WTC11 (cell line): ENCODE data around the gene DCBLD2. TPM values are rescaled to one million over a fixed set of nuclear protein-coding genes. Genes with fewer than 3 reads are reported as not detected.

ENCODE experiments used
- ATAC-seq: fragments of 200-7000 bp; cut with Tn5 transposase; 2 replicates; pipeline ENCODE4 v1.10.0; 2021; ENCODE audit warnings: mild to moderate bottlenecking, moderate library complexity
- CTCF ChIA-PET: fragments of 300-600 bp; sonication (Branson Sonifier 250); formaldehyde crosslinking; loops from one replicate; lab custom pipeline; 2021; ENCODE audit warnings: antibody characterized with exemption; lab: Charles Lee
- POLR2A ChIA-PET: fragments of 350-600 bp; sonication (Branson Sonifier 250); formaldehyde crosslinking; loops from one replicate; lab custom pipeline; 2021; ENCODE audit warnings: antibody characterized with exemption; lab: Charles Lee
- DNase-seq: peaks from one replicate; pipeline ENCODE4 v3.0.0; 2021; ENCODE audit warnings: low spot score
- H3K27ac Mint-ChIP-seq: 2 replicates; pipeline ENCODE4 v1.8.0; 2021; ENCODE audit warnings: mixed read lengths
- H3K27me3 Mint-ChIP-seq: 2 replicates; pipeline ENCODE4 v1.8.0; 2021; ENCODE audit warnings: low read depth, mild to moderate bottlenecking, moderate library complexity, mixed read lengths
- H3K36me3 Mint-ChIP-seq: 2 replicates; pipeline ENCODE4 v1.8.0; 2021; ENCODE audit warnings: mixed read lengths
- H3K4me1 Mint-ChIP-seq: 2 replicates; pipeline ENCODE4 v1.8.0; 2022; ENCODE audit warnings: mixed read lengths
- H3K4me3 Mint-ChIP-seq: 2 replicates; pipeline ENCODE4 v1.8.0; 2021; ENCODE audit warnings: mild to moderate bottlenecking, moderate library complexity, mixed read lengths
- H3K9me3 Mint-ChIP-seq: 2 replicates; pipeline ENCODE4 v1.8.0; 2021; ENCODE audit warnings: mixed read lengths
- CBFB ChIP-seq: sonication (generic); formaldehyde crosslinking; IDR thresholded peaks from 2 replicates; pipeline ENCODE4 v1.8.1; 2022; ENCODE audit warnings: mild to moderate bottlenecking, low read depth, missing genetic modification reagents
- ESRRA ChIP-seq: sonication (generic); formaldehyde crosslinking; IDR thresholded peaks from 2 replicates; pipeline ENCODE4 v1.8.1; 2022; ENCODE audit warnings: mild to moderate bottlenecking, missing genetic modification reagents, borderline replicate concordance
- FOXK1 ChIP-seq: sonication (generic); formaldehyde crosslinking; IDR thresholded peaks from 2 replicates; pipeline ENCODE4 v1.8.0; 2022; ENCODE audit warnings: mild to moderate bottlenecking, moderate library complexity, missing genetic modification reagents
- HMGA2 ChIP-seq: fragments of 250-450 bp; sonication (Bioruptor Pico); IDR thresholded peaks from 2 replicates; pipeline ENCODE4 v1.4.0; 2021; ENCODE audit warnings: mild to moderate bottlenecking, moderate library complexity
- HMGXB4 ChIP-seq: sonication (generic); formaldehyde crosslinking; IDR thresholded peaks from 2 replicates; pipeline ENCODE4 v1.8.1; 2023; ENCODE audit warnings: mild to moderate bottlenecking, moderate library complexity, missing genetic modification reagents
- MXD4 ChIP-seq: fragments of 250-450 bp; sonication (Bioruptor Pico); IDR thresholded peaks from 2 replicates; pipeline ENCODE4 v1.8.0; 2021; ENCODE audit warnings: mild to moderate bottlenecking, moderate library complexity, borderline replicate concordance
- MYBL2 ChIP-seq: sonication (generic); formaldehyde crosslinking; IDR thresholded peaks from 2 replicates; pipeline ENCODE4 v1.8.1; 2023; ENCODE audit warnings: mild to moderate bottlenecking, moderate library complexity, missing genetic modification reagents
- NR2C2 ChIP-seq: sonication (generic); formaldehyde crosslinking; IDR thresholded peaks from 2 replicates; pipeline ENCODE4 v1.8.0; 2022; ENCODE audit warnings: mild to moderate bottlenecking, missing genetic modification reagents
- RORB ChIP-seq: fragments of 250-450 bp; sonication (Bioruptor Pico); IDR thresholded peaks from 2 replicates; pipeline ENCODE4 v1.9.0; 2021; ENCODE audit warnings: mild to moderate bottlenecking
- SMAD4 ChIP-seq: sonication (generic); formaldehyde crosslinking; IDR thresholded peaks from 2 replicates; pipeline ENCODE4 v1.8.0; 2022; ENCODE audit warnings: mild to moderate bottlenecking, missing genetic modification reagents
- SP1 ChIP-seq: sonication (generic); formaldehyde crosslinking; conservative IDR thresholded peaks from 2 replicates; pipeline ENCODE4 v1.8.1; 2022; ENCODE audit warnings: missing genetic modification reagents
- ZNF232 ChIP-seq: sonication (generic); formaldehyde crosslinking; IDR thresholded peaks from 2 replicates; pipeline ENCODE4 v1.8.0; 2022; ENCODE audit warnings: mild to moderate bottlenecking, missing genetic modification reagents
- ZNF416 ChIP-seq: fragments of 250-450 bp; sonication (Bioruptor Pico); IDR thresholded peaks from 2 replicates; pipeline ENCODE4 v1.9.0; 2021; ENCODE audit warnings: mild to moderate bottlenecking, inconsistent platforms
- ZNF425 ChIP-seq: fragments of 250-450 bp; sonication (Bioruptor Pico); conservative IDR thresholded peaks from 2 replicates; pipeline ENCODE4 v1.9.0; 2021; ENCODE audit warnings: mild to moderate bottlenecking
- total RNA-seq: library from RNA; stranded (reverse); gene quantifications from 3 replicates; pipeline ENCODE4 v1.2.3, GENCODE V29; 2021
- TF ChIP-seq, protein P1 (sequence below): sonication (generic); formaldehyde crosslinking; IDR thresholded peaks from 2 replicates; pipeline ENCODE4 v1.8.0; 2023; ENCODE audit warnings: mild to moderate bottlenecking, missing genetic modification reagents
- TF ChIP-seq, protein P2 (sequence below): sonication (generic); formaldehyde crosslinking; IDR thresholded peaks from 2 replicates; pipeline ENCODE4 v1.8.0; 2023; ENCODE audit warnings: missing genetic modification reagents
- TF ChIP-seq, protein P3 (sequence below): sonication (generic); formaldehyde crosslinking; IDR thresholded peaks from 2 replicates; pipeline ENCODE4 v1.8.0; 2022; ENCODE audit warnings: mild to moderate bottlenecking, missing genetic modification reagents

DCBLD2 gene
- total RNA-seq, 1 experiment from 2014 or later: 47.9 TPM

GRCh38 chr3:98807011-98807410, 94.5 kb downstream of the DCBLD2 start:
- ATAC-seq (no peak), DNase-seq (no peak)
- H3K9me3 Mint-ChIP-seq: peaks cover 9% of the 10 kb centered on the region; the same call in 1 of the 2 replicates
- TF ChIP-seq ZNF416 (CRISPR knock-in tag) (no peak), MXD4 (no peak), RORB (CRISPR knock-in tag) (no peak), SMAD4 (CRISPR knock-in tag) (no peak), NR2C2 (CRISPR knock-in tag) (no peak), ESRRA (CRISPR knock-in tag) (no peak), ZNF232 (no peak), FOXK1 (CRISPR knock-in tag) (no peak), HMGA2 (CRISPR knock-in tag) (no peak)
- TF ChIP-seq, protein P1, sequence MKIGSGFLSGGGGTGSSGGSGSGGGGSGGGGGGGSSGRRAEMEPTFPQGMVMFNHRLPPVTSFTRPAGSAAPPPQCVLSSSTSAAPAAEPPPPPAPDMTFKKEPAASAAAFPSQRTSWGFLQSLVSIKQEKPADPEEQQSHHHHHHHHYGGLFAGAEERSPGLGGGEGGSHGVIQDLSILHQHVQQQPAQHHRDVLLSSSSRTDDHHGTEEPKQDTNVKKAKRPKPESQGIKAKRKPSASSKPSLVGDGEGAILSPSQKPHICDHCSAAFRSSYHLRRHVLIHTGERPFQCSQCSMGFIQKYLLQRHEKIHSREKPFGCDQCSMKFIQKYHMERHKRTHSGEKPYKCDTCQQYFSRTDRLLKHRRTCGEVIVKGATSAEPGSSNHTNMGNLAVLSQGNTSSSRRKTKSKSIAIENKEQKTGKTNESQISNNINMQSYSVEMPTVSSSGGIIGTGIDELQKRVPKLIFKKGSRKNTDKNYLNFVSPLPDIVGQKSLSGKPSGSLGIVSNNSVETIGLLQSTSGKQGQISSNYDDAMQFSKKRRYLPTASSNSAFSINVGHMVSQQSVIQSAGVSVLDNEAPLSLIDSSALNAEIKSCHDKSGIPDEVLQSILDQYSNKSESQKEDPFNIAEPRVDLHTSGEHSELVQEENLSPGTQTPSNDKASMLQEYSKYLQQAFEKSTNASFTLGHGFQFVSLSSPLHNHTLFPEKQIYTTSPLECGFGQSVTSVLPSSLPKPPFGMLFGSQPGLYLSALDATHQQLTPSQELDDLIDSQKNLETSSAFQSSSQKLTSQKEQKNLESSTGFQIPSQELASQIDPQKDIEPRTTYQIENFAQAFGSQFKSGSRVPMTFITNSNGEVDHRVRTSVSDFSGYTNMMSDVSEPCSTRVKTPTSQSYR: no peak
- TF ChIP-seq, protein P2, sequence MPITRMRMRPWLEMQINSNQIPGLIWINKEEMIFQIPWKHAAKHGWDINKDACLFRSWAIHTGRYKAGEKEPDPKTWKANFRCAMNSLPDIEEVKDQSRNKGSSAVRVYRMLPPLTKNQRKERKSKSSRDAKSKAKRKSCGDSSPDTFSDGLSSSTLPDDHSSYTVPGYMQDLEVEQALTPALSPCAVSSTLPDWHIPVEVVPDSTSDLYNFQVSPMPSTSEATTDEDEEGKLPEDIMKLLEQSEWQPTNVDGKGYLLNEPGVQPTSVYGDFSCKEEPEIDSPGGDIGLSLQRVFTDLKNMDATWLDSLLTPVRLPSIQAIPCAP: no peak
- H3K4me1 Mint-ChIP-seq: no peaks in the 10 kb centered on the region
- ChIA-PET CTCF (interaction anchor here (1.6 kb wide), 1 partner anchor 205 kb away, joined by 6 read pairs; no protein-coding TSS in a partner anchor), POLR2A (no interaction called here)
- peaks cover 67% of the 10 kb centered on the region for H3K36me3 Mint-ChIP-seq
- H3K27me3 Mint-ChIP-seq: no peaks in the 10 kb centered on the region
- H3K27ac Mint-ChIP-seq: no peak overlapping the region
- no peak overlapping the region for H3K4me3 Mint-ChIP-seq

GRCh38 chr3:98806521-98806920, 95.0 kb downstream of the DCBLD2 start:
- Mint-ChIP-seq H3K4me3 (no peak overlapping the region), H3K27ac (no peak overlapping the region), H3K27me3 (no peaks in the 10 kb centered on the region), H3K4me1 (no peaks in the 10 kb centered on the region), H3K36me3 (peaks cover 72% of the 10 kb centered on the region), H3K9me3 (peaks cover 9% of the 10 kb centered on the region; the same call in 1 of the 2 replicates)
- POLR2A ChIA-PET: no interaction called here
- TF ChIP-seq FOXK1 (CRISPR knock-in tag) (no peak), HMGXB4 (CRISPR knock-in tag) (no peak), SP1 (no peak), CBFB (no peak), MYBL2 (CRISPR knock-in tag) (no peak), ZNF425 (no peak), ZNF232 (no peak)
- TF ChIP-seq, protein P1: no peak
- TF ChIP-seq, protein P3, sequence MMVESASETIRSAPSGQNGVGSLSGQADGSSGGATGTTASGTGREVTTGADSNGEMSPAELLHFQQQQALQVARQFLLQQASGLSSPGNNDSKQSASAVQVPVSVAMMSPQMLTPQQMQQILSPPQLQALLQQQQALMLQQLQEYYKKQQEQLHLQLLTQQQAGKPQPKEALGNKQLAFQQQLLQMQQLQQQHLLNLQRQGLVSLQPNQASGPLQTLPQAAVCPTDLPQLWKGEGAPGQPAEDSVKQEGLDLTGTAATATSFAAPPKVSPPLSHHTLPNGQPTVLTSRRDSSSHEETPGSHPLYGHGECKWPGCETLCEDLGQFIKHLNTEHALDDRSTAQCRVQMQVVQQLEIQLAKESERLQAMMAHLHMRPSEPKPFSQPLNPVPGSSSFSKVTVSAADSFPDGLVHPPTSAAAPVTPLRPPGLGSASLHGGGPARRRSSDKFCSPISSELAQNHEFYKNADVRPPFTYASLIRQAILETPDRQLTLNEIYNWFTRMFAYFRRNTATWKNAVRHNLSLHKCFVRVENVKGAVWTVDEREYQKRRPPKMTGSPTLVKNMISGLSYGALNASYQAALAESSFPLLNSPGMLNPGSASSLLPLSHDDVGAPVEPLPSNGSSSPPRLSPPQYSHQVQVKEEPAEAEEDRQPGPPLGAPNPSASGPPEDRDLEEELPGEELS (CRISPR knock-in tag): no peak
- CTCF ChIA-PET: interaction anchor here (1.6 to 1.7 kb wide), 2 partner anchors 11 to 205 kb away, joined by 5 to 6 read pairs; no protein-coding TSS in a partner anchor
- DNase-seq (no peak), ATAC-seq (no peak)
